ENCODE measurements around the gene FCHSD2.
"Not testable (repeated sequence)": the region's sequence is repeated elsewhere in the genome, so short reads cannot be mapped to it uniquely, and the experiment has no call there.

FCHSD2 gene

GRCh38 chr11:72808331-72808798 lies 333.8 kb downstream of the FCHSD2 start:
- DNase-seq (ENCODE audit: low read depth in 2 of 3, low spot score in 2 of 3) = no peak

GRCh38 chr11:72807792-72808191 lies 334.3 kb downstream of the FCHSD2 start:
- DNase-seq (ENCODE audit: low read depth in 2 of 3, low spot score in 2 of 3) = no peak

DNA sequence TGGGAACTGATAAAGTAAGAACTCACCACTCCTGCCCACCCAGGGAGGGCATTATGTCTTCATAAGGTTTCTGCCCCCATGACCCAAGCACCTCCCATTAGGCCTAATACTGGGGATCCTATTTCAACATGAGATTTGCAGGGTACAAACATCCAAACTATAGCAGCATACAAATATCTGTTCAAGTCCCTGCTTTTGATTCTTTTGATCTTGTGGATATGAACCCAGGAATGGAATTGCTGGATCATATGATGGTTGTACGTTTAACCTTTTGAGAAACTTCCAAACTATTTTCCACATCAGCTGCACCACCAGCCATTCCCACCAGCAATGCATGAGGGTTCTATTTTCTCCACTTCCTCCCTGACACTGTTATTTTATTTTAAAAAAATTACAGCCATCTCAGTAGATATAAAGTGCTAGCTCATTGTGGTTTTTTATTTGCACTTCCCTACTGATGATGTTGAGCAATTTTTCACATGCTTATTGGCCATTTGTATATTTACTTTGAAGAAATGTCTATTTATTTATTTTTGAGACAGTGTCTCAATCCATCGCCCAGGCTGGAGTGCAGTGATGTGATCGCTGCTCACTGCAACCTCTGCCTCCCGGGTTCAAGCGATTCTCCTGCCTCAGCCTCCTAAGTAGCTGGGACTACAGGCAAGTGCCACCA lies 335.0 kb downstream of the FCHSD2 start:
- no peak for DNase-seq (ENCODE audit: low read depth in 2 of 3, low spot score in 2 of 3)

GRCh38 chr11:72806378-72806777 lies 335.7 kb downstream of the FCHSD2 start:
- not testable (repeated sequence) for DNase-seq (ENCODE audit: low read depth in 2 of 3, low spot score in 2 of 3)

DNA sequence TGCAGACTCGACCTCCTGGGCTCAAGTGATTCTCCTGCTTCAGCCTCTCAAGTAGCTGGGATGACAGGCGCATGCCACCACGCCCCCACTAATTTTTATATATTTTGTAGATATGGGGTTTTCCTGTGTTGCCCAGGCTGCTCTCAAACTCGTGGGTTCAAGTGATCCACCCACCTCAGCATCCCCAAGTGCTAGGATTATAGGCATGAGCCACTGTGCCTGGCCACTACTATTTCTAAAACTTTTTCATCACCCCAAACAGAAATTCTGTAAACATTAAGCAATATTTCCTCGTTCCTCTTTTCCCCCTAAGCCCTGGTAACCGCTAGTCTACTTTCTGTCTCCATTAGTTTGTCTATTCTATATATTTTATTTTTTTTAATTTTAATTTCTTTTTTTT lies 336.9 kb downstream of the FCHSD2 start:
- DNase-seq (ENCODE audit: low read depth in 2 of 3, low spot score in 2 of 3) = no peak

GRCh38 chr11:72802822-72803221 lies 339.3 kb downstream of the FCHSD2 start:
- no peak for DNase-seq (ENCODE audit: low read depth in 2 of 3, low spot score in 2 of 3)

DNA sequence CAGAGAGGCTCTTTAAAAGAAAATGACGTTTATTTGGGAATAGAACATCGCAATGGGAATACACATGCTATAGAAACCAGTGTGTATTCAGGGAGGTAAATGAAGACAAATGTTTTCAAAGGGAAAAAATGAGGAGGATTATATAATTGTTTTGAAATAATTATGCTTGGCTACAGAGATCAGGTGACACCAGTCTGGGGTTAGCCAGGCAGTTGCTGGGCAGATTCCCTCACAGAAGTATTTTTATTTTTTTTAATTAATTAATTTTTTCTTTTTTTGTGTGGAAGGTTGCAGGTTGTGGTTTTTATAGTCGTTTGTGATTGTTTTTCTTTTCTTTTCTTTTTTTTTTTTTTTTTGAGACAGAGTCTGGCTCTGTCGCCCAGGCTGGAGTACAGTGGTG lies 342.7 kb downstream of the FCHSD2 start:
- DNase-seq (ENCODE audit: low read depth in 2 of 3, low spot score in 2 of 3) = no peak

DNA sequence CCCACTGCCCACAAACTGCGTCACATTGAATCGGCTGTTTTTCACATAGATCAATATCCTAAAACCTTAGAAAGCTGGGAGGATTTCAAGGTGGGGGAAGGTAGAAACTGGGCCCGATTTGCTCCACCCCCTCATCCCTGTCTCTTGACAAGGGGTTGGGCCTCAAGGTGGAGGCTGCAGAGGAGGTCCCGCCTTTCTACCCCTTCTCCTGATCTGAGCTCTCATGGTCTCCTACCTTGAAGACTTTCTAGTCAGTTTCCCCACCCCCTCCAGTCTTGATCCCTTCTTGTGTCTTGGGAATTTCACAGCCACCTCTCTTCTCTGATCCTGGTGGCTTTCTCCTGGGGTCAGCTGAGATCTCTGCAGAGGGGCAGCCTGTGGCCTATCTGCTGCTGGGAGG lies 343.8 kb downstream of the FCHSD2 start:
- no peak for DNase-seq (ENCODE audit: low read depth in 2 of 3, low spot score in 2 of 3)

DNA sequence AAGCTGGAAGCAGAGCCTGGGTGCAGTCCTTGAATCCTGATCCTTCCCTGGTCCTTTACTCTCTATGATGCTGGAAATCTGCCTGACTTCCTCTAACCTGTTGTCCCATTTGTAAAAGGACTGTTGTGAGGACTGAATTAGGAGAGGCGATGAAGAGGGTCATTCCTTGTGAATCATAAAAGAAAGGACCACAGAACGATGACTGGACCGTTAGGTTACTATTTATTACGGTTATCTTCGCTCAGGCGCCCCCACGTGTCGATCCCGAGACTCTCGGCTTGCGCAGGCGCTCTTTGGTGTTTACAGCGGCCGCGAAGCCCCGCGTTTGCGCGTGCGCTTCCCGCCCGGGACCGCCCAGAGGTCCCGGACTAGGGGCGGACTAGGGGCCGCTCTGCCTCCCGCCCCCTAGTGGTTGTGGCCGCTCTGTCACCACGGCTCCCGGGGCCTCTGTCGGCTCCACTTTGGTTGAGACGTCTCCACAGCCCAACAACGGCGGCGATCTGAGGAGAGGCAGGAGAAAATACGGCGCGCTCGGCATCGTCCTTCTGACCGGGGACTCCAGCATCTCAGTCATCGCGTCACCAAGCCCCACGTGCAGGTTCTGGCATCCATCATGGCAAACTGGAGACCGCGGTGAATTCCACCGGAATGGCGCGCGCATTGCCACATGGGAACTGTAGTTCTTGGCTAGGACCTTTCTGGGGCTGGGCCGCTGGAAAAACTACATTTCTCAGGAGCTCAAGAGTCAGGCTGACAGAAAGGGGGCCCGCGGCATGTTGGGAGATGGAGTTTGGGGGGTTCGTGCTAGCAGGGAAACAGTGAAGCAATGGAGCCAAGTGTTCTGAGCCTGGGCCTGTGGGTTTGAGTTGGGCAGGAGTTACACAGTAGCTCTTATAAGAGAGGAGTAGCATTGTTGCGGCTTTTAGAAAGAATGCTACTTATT lies 348.4 kb downstream of the FCHSD2 start, which contains the start of gene STARD10:
Gene STARD10 (minus strand): TSS at position 623 of the 943 bp plus-strand sequence. CDS start 12,866 bp downstream, outside the sequence.
- DNase-seq (ENCODE audit: low read depth in 2 of 3, low spot score in 2 of 3) = peak; percentile 81 to 91 (median 84)

GRCh38 chr11:72793076-72793424 lies 349.1 kb downstream of the FCHSD2 start:
- DNase-seq (ENCODE audit: low read depth in 2 of 3, low spot score in 2 of 3) = no peak

DNA sequence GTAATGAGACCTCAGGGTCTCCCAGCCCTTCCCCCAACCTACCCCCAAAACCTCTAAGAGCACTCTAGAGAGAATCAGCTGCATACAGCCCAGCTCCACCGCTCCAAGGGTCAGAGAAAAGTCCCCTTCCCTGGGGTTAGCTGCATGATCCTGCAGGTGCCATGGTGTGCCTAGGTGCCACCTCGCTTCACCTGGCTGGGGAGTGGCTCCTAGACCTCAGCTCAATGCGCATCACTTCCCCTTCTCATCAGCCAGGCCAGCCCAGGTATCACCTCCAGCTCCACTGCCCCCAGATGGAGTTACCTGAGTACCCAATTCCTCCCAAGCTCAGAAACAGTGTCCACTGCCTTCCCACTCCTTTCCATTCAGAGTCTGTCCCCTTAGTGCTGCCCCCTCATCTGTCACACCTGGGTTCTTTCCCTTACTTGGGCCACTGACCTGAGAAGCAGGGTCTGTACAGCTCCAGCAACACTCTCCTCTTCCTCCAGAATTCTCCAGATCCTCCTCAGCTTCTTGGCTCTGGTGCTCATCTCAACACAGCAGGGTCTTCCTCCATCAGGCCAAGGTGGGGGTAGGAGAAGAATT lies 349.6 kb downstream of the FCHSD2 start:
- DNase-seq (ENCODE audit: low read depth in 2 of 3, low spot score in 2 of 3) = no peak

- not testable (repeated sequence) for DNase-seq (ENCODE audit: low read depth in 2 of 3, low spot score in 2 of 3)
Measured at GRCh38 chr11:72791228-72791627, 350.9 kb downstream of the FCHSD2 start.

- DNase-seq (ENCODE audit: low read depth in 2 of 3, low spot score in 2 of 3) = no peak
Measured at GRCh38 chr11:72789493-72790131, 352.5 kb downstream of the FCHSD2 start.

DNA sequence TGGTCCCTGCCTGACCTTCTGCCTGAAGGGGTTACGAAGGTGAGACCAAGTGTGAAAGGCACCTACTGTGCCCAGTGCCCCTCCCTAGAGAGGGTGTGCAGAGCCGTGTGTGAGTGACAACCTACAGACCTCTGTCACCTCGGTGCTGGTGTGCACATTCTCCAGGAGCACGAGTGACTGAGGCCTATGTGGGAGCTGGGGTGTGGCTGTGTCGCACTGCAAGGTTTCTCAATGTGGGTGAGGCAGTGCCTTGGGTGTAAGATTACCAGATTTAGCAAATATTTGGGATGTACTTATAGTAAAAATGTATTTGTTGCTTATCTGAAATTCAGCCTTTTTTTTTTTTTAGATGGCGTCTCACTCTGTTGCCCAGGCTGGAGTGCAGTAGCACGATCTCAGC lies 353.9 kb downstream of the FCHSD2 start:
- DNase-seq (ENCODE audit: low read depth in 2 of 3, low spot score in 2 of 3) = no peak

GRCh38 chr11:72787216-72788104 lies 354.7 kb downstream of the FCHSD2 start:
- DNase-seq (ENCODE audit: low read depth in 2 of 3, low spot score in 2 of 3) = no peak
